ENCODE data around the gene C16orf89.

C16orf89 gene

DNA sequence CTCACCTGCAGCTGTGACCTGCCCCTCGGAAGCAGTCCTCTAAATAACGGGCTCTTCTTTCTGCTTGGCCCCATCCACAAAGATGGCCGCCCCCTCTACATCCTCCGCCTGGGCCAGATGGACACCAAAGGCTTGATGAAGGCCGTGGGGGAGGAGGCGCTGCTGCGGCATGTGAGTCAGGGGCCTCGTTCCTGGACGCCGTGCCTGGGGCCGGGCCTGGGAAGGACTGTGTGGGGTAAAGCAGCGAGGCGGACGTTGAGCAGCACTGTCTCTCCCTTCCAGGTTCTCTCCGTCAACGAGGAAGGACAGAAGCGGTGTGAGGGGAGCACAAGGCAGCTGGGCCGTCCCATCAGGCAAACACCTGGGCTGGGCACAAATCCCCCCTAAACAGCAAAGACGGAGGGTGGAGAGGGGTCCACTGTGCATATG, 65.2 kb downstream of the C16orf89 start:
- TF ChIP-seq CTCF (IDR thresholded peaks at IDR 0.05; ENCODE audit: borderline replicate concordance, insufficient read depth, low read depth, low read length): no peak
- no peak overlapping the region for H3K4me3 ChIP-seq (ENCODE audit: low read depth, low read length)

GRCh38 chr16:4994719-4995434, 70.9 kb downstream of the C16orf89 start:
- TF ChIP-seq CTCF (IDR thresholded peaks at IDR 0.05; ENCODE audit: borderline replicate concordance, insufficient read depth, low read depth, low read length): no peak
- no peak overlapping the region for H3K4me3 ChIP-seq (ENCODE audit: low read depth, low read length)

Data from GM12875 (cell line).